Esophagus (tissue), 2 donors: ENCODE results near the gene NTSR1. TPM values are rescaled to one million over a fixed set of nuclear protein-coding genes. Genes with fewer than 3 reads are reported as not detected.

Source experiments
- H3K27ac ChIP-seq, 2 donors: one replicate each; pipeline ENCODE4 v1.5.1; 2013; ENCODE audit warnings: low read depth in 2 of 2, mild to moderate bottlenecking in 2 of 2, inconsistent platforms in 1 of 2, low read length in 1 of 2, moderate library complexity in 1 of 2
- H3K27me3 ChIP-seq, 2 donors: one replicate each; pipeline ENCODE4 v1.6.1; 2013; ENCODE audit warnings: low read length in 2 of 2, control low read depth in 1 of 2, mild to moderate bottlenecking in 1 of 2; ENCODE audit not compliant: insufficient read depth in 2 of 2, control insufficient read depth in 1 of 2
- H3K36me3 ChIP-seq, 2 donors: one replicate each; pipeline ENCODE4 v1.6.1; 2013; ENCODE audit warnings: low read length in 1 of 2; ENCODE audit not compliant: control insufficient read depth in 2 of 2, insufficient read depth in 2 of 2
- H3K4me1 ChIP-seq, 2 donors: one replicate each; pipeline ENCODE4 v1.6.1; 2013; ENCODE audit warnings: low read length in 1 of 2; ENCODE audit not compliant: control insufficient read depth in 2 of 2, insufficient read depth in 2 of 2
- H3K4me3 ChIP-seq, 2 donors: one replicate each; pipeline ENCODE4 v1.5.1; 2013; ENCODE audit warnings: low read length in 2 of 2, mild to moderate bottlenecking in 2 of 2, low read depth in 1 of 2, moderate library complexity in 1 of 2
- H3K9me3 ChIP-seq, 2 donors: one replicate each; pipeline ENCODE4 v1.6.1; 2013; ENCODE audit warnings: mild to moderate bottlenecking in 2 of 2, low read depth in 1 of 2, low read length in 1 of 2, moderate library complexity in 1 of 2; ENCODE audit not compliant: control insufficient read depth in 2 of 2, insufficient read depth in 1 of 2
- WGBS, 2 donors: extraction: QIAGEN DNeasy Blood & Tissue Kit; methylation state at CpG; one replicate each; pipeline ENCODE4 v1.1.7; 2013; 5-methylcytosine and 5-hydroxymethylcytosine counted together
- polyA plus RNA-seq, 2 donors: library from polyadenylated mRNA; stranded (reverse); fragments of 200-250 nt; gene quantifications; one replicate each; pipeline ENCODE4 v1.2.3, GENCODE V29; 2013
- donor health status: healthy with polysubstance abuse.
- donor health status: Bipolar disorder and iron deficiency.

Gene NTSR1
- polyA plus RNA-seq, 2 donors: 0.02 TPM

- H3K9me3 ChIP-seq: peaks cover 0 to 1% of the 10 kb centered on the region in 2 donors
- H3K4me3 ChIP-seq: no peak overlapping the region
- WGBS, 2 donors: 79 to 81% methylated on average over 8 of the region's 8 CpGs
- no peaks in the 10 kb centered on the region for H3K36me3 ChIP-seq
- H3K27ac ChIP-seq: no peak overlapping the region
- H3K4me1 ChIP-seq: peaks cover 0 to 3% of the 10 kb centered on the region in 2 donors
- peaks cover 3% of the 10 kb centered on the region in 2 donors for H3K27me3 ChIP-seq
Measured at GRCh38 chr20:62712606-62713005, 4.0 kb downstream of the NTSR1 start.

DNA sequence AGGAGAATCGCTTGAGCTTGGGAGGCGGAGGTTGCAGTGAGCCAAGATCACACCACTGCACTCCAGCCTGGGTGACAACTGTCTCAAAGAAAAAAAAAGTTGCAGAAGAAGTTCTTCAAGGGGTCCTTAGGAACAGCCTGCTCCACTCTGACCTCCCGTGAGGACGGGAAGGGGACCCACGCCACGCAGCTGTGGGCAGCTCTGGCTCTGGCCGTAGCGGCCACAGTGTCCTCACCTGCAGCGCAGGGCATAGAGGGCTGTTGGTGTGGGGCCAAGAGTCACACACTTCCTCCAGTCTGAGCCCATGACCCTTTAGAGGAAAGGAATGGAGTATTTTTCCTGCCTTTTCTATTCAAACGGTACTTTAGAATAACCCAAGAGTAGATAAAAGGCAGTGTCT lies 5.4 kb downstream of the NTSR1 start:
- peaks cover 3% of the 10 kb centered on the region in 2 donors for H3K27me3 ChIP-seq
- 92 to 93% methylated on average over 10 of the region's 10 CpGs for WGBS, 2 donors

GRCh38 chr20:62714799-62715198 lies 6.2 kb downstream of the NTSR1 start:
- H3K9me3 ChIP-seq: peaks cover 0 to 1% of the 10 kb centered on the region in 2 donors
- H3K27me3 ChIP-seq: peaks cover 0 to 3% of the 10 kb centered on the region in 2 donors
- H3K4me3 ChIP-seq: no peak overlapping the region
- H3K27ac ChIP-seq: no peak overlapping the region
- no peaks in the 10 kb centered on the region for H3K36me3 ChIP-seq
- H3K4me1 ChIP-seq: peaks cover 0 to 3% of the 10 kb centered on the region in 2 donors
- 90 to 92% methylated on average over 6 of the region's 6 CpGs for WGBS, 2 donors

More for the DNA sequence above, 5.4 kb downstream of the NTSR1 start:
- Histone ChIP-seq H3K4me3 (no peak overlapping the region), H3K36me3 (no peaks in the 10 kb centered on the region), H3K9me3 (peaks cover 0 to 1% of the 10 kb centered on the region in 2 donors), H3K27ac (no peak overlapping the region), H3K4me1 (peaks cover 0 to 3% of the 10 kb centered on the region in 2 donors)

DNA sequence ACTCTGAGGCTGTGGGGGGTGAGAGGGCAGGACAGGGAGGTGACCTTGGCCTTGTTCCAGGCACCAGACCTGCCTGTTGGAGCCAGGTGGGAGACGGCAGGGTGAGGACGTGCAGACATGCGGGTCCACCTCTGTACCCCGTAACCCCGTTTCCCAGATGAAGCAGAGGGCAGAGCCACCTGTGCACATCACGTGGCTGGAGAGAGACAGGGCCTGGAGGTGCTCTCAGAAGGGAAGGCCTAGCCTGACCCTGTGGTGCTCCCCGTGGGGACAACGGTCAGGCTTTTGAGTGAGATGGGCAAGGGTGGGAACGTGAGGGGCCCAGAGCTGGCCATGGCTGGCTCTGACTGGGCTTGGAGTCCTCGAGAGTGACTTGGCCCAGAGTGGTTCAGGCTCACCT lies 6.6 kb downstream of the NTSR1 start:
- Histone ChIP-seq H3K4me3 (no peak overlapping the region), H3K27me3 (peaks cover 0 to 3% of the 10 kb centered on the region in 2 donors), H3K4me1 (peaks cover 0 to 3% of the 10 kb centered on the region in 2 donors), H3K9me3 (peaks cover 0 to 1% of the 10 kb centered on the region in 2 donors), H3K36me3 (no peaks in the 10 kb centered on the region), H3K27ac (no peak overlapping the region)
- 76 to 84% methylated on average over 10 of the region's 10 CpGs for WGBS, 2 donors

- Histone ChIP-seq H3K4me3 (no peak overlapping the region), H3K9me3 (peaks cover 0 to 1% of the 10 kb centered on the region in 2 donors), H3K27me3 (no peaks in the 10 kb centered on the region), H3K27ac (no peak overlapping the region), H3K36me3 (no peaks in the 10 kb centered on the region), H3K4me1 (peaks cover 0 to 3% of the 10 kb centered on the region in 2 donors)
- WGBS, 2 donors: 59 to 69% methylated on average over 30 of the region's 30 CpGs
Measured at GRCh38 chr20:62716198-62716940, 7.7 kb downstream of the NTSR1 start.

DNA sequence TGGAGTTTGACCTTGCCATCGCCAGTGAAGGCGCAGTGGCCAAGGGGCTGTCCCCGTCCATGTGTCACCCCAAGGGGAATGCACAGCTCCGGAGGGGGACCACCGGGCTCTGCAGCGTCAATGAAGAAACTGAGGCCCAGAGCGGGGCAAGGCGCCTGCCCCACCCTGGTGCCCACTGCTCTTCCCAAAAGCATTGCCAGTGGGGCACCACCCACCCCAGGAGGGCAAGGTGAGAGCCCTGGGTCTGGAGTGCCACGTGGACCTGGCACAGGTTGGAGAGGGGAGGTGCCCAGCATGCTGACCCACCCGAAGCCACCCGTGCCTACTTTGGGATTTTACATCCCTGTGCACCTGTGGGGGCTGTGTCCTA lies 8.3 kb downstream of the NTSR1 start:
- Histone ChIP-seq H3K27ac (no peak overlapping the region), H3K27me3 (no peaks in the 10 kb centered on the region), H3K36me3 (no peaks in the 10 kb centered on the region), H3K4me3 (no peak overlapping the region), H3K9me3 (no peaks in the 10 kb centered on the region), H3K4me1 (no peaks in the 10 kb centered on the region)
- 84 to 88% methylated on average over 11 of the region's 11 CpGs for WGBS, 2 donors

GRCh38 chr20:62717933-62718332 lies 9.3 kb downstream of the NTSR1 start:
- WGBS, 2 donors: 52 to 54% methylated on average over 18 of the region's 18 CpGs
- H3K27ac ChIP-seq: no peak overlapping the region
- no peaks in the 10 kb centered on the region for H3K36me3 ChIP-seq
- no peak overlapping the region for H3K4me3 ChIP-seq
- H3K27me3 ChIP-seq: peaks cover 0 to 3% of the 10 kb centered on the region in 2 donors
- no peaks in the 10 kb centered on the region for H3K4me1 ChIP-seq
- H3K9me3 ChIP-seq: peaks cover 0 to 6% of the 10 kb centered on the region in 2 donors

- H3K27me3 ChIP-seq: peaks cover 0 to 3% of the 10 kb centered on the region in 2 donors
- H3K36me3 ChIP-seq: no peaks in the 10 kb centered on the region
- WGBS, 2 donors: 66 to 71% methylated on average over 12 of the region's 12 CpGs
- H3K4me1 ChIP-seq: no peaks in the 10 kb centered on the region
- H3K27ac ChIP-seq: no peak overlapping the region
- no peak overlapping the region for H3K4me3 ChIP-seq
- H3K9me3 ChIP-seq: peaks cover 0 to 6% of the 10 kb centered on the region in 2 donors
Measured at GRCh38 chr20:62718546-62718945, 9.9 kb downstream of the NTSR1 start.

- H3K36me3 ChIP-seq: no peaks in the 10 kb centered on the region
- no peak overlapping the region for H3K27ac ChIP-seq
- no peaks in the 10 kb centered on the region for H3K4me1 ChIP-seq
- 79 to 81% methylated on average over 12 of the region's 12 CpGs for WGBS, 2 donors
- no peak overlapping the region for H3K4me3 ChIP-seq
- H3K27me3 ChIP-seq: peaks cover 0 to 3% of the 10 kb centered on the region in 2 donors
- peaks cover 0 to 6% of the 10 kb centered on the region in 2 donors for H3K9me3 ChIP-seq
Measured at GRCh38 chr20:62719250-62719935, 10.8 kb downstream of the NTSR1 start.
